Tibial nerve (tissue), 3 donors: ENCODE data around the gene PFKFB3.

Experiments
- POLR2A ChIP-seq, 2 donors: fragments of 450-650 bp; IDR thresholded peaks; one replicate each; pipeline ENCODE4 v1.6.1; 2017; ENCODE audit warnings: antibody characterized with exemption in 2 of 2, mild to moderate bottlenecking in 2 of 2, moderate library complexity in 2 of 2
- TF ChIP-seq, protein P1 (sequence below), 5 experiments: fragments of 200-600 bp in 3 of 5; fragments of 450-650 bp in 2 of 5; sonication (generic) in 3 of 5; IDR thresholded peaks; one replicate each; pipeline ENCODE4 v1.5.1; 2016 to 2019; ENCODE audit warnings: antibody characterized with exemption in 5 of 5, mild to moderate bottlenecking in 3 of 5, moderate library complexity in 2 of 5

- TF ChIP-seq, protein P1, sequence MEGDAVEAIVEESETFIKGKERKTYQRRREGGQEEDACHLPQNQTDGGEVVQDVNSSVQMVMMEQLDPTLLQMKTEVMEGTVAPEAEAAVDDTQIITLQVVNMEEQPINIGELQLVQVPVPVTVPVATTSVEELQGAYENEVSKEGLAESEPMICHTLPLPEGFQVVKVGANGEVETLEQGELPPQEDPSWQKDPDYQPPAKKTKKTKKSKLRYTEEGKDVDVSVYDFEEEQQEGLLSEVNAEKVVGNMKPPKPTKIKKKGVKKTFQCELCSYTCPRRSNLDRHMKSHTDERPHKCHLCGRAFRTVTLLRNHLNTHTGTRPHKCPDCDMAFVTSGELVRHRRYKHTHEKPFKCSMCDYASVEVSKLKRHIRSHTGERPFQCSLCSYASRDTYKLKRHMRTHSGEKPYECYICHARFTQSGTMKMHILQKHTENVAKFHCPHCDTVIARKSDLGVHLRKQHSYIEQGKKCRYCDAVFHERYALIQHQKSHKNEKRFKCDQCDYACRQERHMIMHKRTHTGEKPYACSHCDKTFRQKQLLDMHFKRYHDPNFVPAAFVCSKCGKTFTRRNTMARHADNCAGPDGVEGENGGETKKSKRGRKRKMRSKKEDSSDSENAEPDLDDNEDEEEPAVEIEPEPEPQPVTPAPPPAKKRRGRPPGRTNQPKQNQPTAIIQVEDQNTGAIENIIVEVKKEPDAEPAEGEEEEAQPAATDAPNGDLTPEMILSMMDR (IDR thresholded peaks at IDR 0.05), result no peak
- no peak for TF ChIP-seq POLR2A (IDR thresholded peaks at IDR 0.05)
Measured at GRCh38 chr10:6237199-6237530, 34.4 kb downstream of the PFKFB3 start.
